ENCODE measurements around the gene SLC44A2.
A peak's percentile ranks its signal among the peaks of the same experiment; 100 is the strongest.
"Not testable (repeated sequence)": the region's sequence is repeated elsewhere in the genome, so short reads cannot be mapped to it uniquely, and the experiment has no call there.

The SLC44A2 gene

GRCh38 chr19:10651851-10652250 lies 26.5 kb downstream of the SLC44A2 start:
- no peak for DNase-seq (ENCODE audit: low spot score)

- no peak for DNase-seq (ENCODE audit: low spot score)
Measured at GRCh38 chr19:10653482-10653731, 28.1 kb downstream of the SLC44A2 start.

GRCh38 chr19:10653732-10654609 lies 28.6 kb downstream of the SLC44A2 start, which contains the start of gene ILF3:
Gene ILF3 (plus strand): TSS chr19:10654346. CDS start chr19:10670606, 16,260 bp downstream.
- DNase-seq (ENCODE audit: low spot score) = peak; percentile 100

GRCh38 chr19:10654610-10655456 lies 29.5 kb downstream of the SLC44A2 start:
- peak; percentile 66 for DNase-seq (ENCODE audit: low spot score)

GRCh38 chr19:10655457-10656312 lies 30.3 kb downstream of the SLC44A2 start:
- DNase-seq (ENCODE audit: low spot score) = peak; percentile 38

- DNase-seq (ENCODE audit: low spot score) = no peak
Measured at GRCh38 chr19:10660346-10660745, 35.0 kb downstream of the SLC44A2 start.

GRCh38 chr19:10661946-10662345 lies 36.6 kb downstream of the SLC44A2 start:
- DNase-seq (ENCODE audit: low spot score) = no peak

- no peak for DNase-seq (ENCODE audit: low spot score)
Measured at GRCh38 chr19:10662384-10663251, 37.3 kb downstream of the SLC44A2 start.

DNA sequence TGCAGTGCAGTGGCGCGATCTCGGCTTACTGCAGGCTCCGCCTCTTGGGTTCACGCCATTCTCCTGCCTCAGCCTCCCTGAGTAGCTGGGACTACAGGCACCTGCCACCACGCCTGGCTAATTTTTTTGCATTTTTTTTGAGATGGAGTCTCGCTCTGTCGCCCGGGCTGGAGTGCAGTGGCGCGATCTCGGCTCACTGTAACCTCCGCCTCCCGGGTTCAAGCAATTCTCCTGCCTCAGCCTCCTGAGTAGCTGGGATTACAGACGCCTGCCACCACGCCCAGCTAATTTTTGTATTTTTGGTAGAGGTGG lies 37.9 kb downstream of the SLC44A2 start:
- DNase-seq (ENCODE audit: low spot score) = not testable (repeated sequence)

DNA sequence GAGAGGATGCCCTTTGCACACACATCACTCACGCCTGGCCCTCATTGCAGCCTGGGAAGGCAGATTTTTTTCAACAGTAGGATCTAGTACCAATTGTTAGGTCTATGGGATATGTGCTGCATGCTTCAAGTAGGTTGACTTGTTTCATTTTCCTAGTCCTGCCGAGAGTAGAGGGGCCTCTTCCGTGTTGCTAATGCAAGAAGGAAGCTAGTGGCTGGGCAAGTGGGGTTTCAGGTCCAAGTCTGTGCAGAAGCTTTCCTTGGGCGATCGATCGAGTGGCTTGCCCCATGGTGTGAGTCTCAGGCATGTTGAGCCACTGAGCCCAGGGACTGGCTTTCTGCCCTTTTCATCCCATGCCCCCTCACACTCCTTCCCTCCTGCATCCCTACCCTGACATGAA lies 42.5 kb downstream of the SLC44A2 start:
- no peak for DNase-seq (ENCODE audit: low spot score)

GRCh38 chr19:10669246-10669645 lies 43.9 kb downstream of the SLC44A2 start:
- no peak for DNase-seq (ENCODE audit: low spot score)

DNA sequence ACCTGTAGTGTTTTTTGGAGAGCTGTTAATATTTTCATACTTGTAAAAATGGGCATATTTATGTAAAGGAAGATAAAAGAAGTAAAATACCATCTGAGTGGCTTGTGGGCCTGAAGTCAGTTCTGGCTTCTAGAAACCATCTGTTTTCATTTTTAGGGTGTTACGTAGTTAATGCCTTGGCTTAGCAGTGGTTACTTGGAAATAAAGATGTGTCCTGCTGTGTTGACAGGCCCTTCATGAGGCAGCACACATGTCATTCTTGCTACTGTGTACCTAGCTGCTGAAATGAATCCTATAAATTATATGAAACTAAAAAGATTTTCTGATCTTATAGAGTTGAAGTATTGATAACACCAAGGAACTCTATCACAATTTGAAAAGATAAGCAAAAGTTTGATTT lies 44.8 kb downstream of the SLC44A2 start:
- no peak for DNase-seq (ENCODE audit: low spot score)

GRCh38 chr19:10670876-10671804 lies 45.8 kb downstream of the SLC44A2 start:
- no peak for DNase-seq (ENCODE audit: low spot score)

DNA sequence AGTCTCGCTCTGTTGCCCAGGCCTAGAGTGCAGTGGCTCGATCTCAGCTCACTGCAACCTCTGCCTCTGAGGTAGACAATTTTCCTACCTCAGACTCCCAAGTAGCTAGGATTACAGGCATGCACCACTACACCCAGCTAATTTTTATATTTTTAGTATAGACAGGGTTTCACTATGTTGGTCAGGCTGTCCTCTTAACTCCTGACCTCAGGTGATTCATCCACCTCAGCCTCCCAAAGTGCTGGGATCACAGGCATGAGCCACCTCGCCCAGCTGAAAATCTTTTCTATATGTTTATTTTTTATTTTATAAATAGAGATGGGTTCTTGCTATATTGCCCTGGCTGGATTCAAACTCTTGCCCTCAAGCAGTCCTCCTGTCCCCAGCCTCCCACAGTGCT lies 46.6 kb downstream of the SLC44A2 start:
- not testable (repeated sequence) for DNase-seq (ENCODE audit: low spot score)

DNA sequence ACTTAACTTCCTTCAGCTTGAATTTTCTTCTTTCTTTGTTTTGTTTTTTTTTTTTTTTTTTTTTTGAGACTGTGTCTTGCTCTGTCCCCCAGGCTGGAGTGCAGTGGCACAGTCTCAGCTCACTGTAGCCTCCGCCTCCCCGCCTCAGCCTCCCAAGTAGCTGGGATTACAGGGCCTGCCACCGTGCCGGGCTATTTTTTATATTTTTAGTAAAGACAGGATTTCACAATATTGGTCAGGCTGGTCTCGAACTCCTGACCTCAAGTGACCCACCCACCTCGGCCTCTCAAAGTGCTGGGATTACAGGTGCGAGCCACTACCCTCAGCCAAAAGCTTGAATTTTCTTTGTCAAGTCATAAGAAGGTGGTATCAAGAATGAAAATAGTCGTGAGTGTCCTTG lies 49.9 kb downstream of the SLC44A2 start:
- not testable (repeated sequence) for DNase-seq (ENCODE audit: low spot score)

- peak; percentile 87 for DNase-seq (ENCODE audit: low spot score)
Measured at GRCh38 chr19:10677751-10678150, 52.4 kb downstream of the SLC44A2 start.

DNA sequence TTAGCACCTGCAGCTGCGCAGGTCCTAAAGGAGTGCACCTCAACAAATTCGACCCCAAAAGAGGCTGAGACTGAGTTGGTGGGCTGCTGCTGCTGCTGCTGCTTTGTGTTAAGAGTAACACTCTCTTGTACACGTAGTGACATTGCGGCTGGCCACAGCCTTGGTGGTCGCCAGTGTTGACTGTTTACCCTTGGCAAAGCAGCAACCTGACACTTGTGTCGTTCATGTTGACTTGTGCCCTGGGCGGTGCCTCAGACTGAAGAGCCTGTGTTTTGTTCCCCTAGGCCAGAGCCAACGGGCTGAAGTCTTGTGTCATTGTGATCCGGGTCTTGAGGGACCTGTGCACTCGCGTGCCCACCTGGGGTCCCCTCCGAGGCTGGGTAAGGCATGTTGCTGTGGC lies 53.5 kb downstream of the SLC44A2 start:
- no peak for DNase-seq (ENCODE audit: low spot score)

DNA sequence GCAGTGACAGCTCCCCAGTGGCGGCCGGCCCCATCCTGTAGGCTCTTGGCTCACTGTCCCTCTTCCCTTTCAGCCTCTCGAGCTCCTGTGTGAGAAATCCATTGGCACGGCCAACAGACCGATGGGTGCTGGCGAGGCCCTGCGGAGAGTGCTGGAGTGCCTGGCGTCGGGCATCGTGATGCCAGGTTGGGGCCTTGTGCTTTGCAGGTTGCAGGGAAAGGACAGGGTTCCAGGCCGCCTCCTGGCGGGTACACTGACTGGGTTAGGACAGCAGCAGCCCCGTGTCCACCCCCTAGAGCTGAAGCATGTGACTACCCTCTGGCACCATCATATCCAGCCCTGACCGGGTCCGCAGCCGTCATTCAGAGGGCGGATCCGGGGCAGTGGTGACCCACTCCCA lies 54.4 kb downstream of the SLC44A2 start:
- no peak for DNase-seq (ENCODE audit: low spot score)

DNA sequence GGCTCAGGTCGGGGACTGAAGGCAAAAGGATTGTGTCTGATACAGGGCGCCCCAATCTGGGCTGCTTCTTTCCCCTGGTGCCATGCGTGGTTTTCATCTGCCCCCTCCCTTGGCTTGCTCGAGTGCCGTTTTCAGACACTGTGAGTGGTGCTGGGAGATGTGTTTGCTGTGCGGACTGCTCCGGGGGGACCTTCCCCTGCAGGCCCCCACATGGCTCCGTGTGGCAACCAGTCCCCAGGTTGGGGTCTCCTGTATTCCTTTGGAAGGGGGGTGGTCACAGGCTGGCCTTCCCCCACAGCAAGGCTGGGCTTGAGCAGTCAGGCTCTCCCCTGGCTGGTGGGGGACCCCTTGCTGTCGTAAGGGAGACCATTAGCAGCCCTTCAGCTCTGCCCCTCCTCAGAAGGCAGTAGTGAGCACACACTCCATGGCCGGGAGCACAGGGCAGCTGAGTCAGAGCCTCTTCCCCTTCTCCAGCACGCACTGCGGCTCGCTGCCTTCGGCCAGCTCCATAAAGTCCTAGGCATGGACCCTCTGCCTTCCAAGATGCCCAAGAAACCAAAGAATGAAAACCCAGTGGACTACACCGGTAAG lies 55.3 kb downstream of the SLC44A2 start:
- no peak for DNase-seq (ENCODE audit: low spot score)

- DNase-seq (ENCODE audit: low spot score) = no peak
Measured at GRCh38 chr19:10681658-10682057, 56.3 kb downstream of the SLC44A2 start.
